Ovary (tissue), 10 donors: ENCODE results near the gene PCGF5. TPM values are rescaled to one million over a fixed set of nuclear protein-coding genes. Genes with fewer than 3 reads are reported as not detected.

Experiments
- DNase-seq, 5 donors: peaks; one replicate each; pipeline ENCODE4 v3.0.0-alpha.2; 2019 to 2020
- H3K27ac ChIP-seq, 2 donors: fragments of 200-600 bp; one replicate each; pipeline versions ENCODE4 v1.5.1 to v1.8.0; 2019 to 2022
- H3K27me3 ChIP-seq: fragments of 200-600 bp; one replicate; pipeline ENCODE4 v1.8.0; 2022
- H3K36me3 ChIP-seq: fragments of 200-600 bp; sonication (generic); one replicate; pipeline ENCODE4 v1.5.1; 2019
- H3K4me1 ChIP-seq: one replicate; pipeline ENCODE4 v1.8.1; 2013; ENCODE audit warnings: mild to moderate bottlenecking, moderate library complexity; ENCODE audit not compliant: insufficient read depth
- H3K4me3 ChIP-seq: fragments of 200-600 bp; sonication (generic); one replicate; pipeline ENCODE4 v1.5.1; 2017
- H3K9me3 ChIP-seq, 2 donors: fragments of 200-600 bp in 1 of 2; sonication (generic) in 1 of 2; one replicate each; pipeline versions ENCODE4 v1.5.1 to v1.8.1; 2013 to 2019; ENCODE audit warnings: mild to moderate bottlenecking in 1 of 2, moderate library complexity in 1 of 2
- EP300 ChIP-seq: sonication (generic); formaldehyde crosslinking; IDR thresholded peaks from one replicate; pipeline ENCODE4 v1.6.1; 2017; ENCODE audit warnings: antibody characterized with exemption
- POLR2A ChIP-seq: fragments of 450-650 bp; IDR thresholded peaks from one replicate; pipeline ENCODE4 v1.6.1; 2017; ENCODE audit warnings: antibody characterized with exemption, mild to moderate bottlenecking, moderate library complexity
- WGBS, 3 donors: extraction: QIAGEN DNeasy Blood & Tissue Kit in 1 of 3; methylation state at CpG; one replicate each; pipeline versions ENCODE4 v1.1.5 to v1.1.7; 2013 to 2017; 5-methylcytosine and 5-hydroxymethylcytosine counted together
- intact Hi-C, 4 donors: fragments of 100-400 bp; cut with DNase I; formaldehyde crosslinking; loops; one replicate each; pipeline versions ENCODE4 v1.11.0 to v1.15.1; 2022 to 2023
- long read RNA-seq, 3 donors: library from polyadenylated mRNA in 2 of 3; unstranded in 2 of 3; transcript quantifications; one replicate each; pipeline ENCODE4 v2.0.0 and lab custom pipeline, GENCODE V29; 2021 to 2026
- polyA plus RNA-seq, 2 donors: library from polyadenylated mRNA; stranded (reverse); fragments of 200-250 nt in 1 of 2; fragments of 350-450 nt in 1 of 2; fragmentation: Illumina TruSeq in 1 of 2; extraction: RNeasy Lipid Tissue Mini Kit (QIAGEN cat#74804) in 1 of 2; gene quantifications; one replicate each; pipeline ENCODE4 v1.2.3, GENCODE V29; 2013 to 2014
- total RNA-seq, 7 donors: library from RNA; depleted of rRNA in 2 of 7; stranded (reverse); fragments of >200 nt in 2 of 7; fragmentation: NEBNext Ultra II Directional in 3 of 7; extraction: Animal tissue kit (Norgen Biotek cat#: 25700) in 3 of 7; gene quantifications; one replicate each; pipeline versions ENCODE4 v1.1.0 to v1.2.4, GENCODE V29; 2016 to 2023
- TF ChIP-seq, protein P1 (sequence below), 3 donors: fragments of 450-650 bp in 2 of 3; fragments of 200-600 bp in 1 of 3; IDR thresholded peaks; one replicate each; pipeline versions ENCODE4 v1.5.1 to v1.8.0; 2016 to 2022; ENCODE audit warnings: antibody characterized with exemption in 3 of 3, mild to moderate bottlenecking in 1 of 3
- donor health status: DM: no; HTN: no; CAD: no; lungs with moderate emphysema.
- donor health status: DM: no; HTN: no; CAD: no.
- donor health status: Bipolar disorder and iron deficiency.
- donor health status: DM: yes; HTN: yes; CAD: no.
- donor health status: DM: no; HTN: no; CAD: no.
- donor health status: DM: yes; HTN: yes; CAD: no.

Gene PCGF5
- 10 to 100 TPM; 32.0 to 49.0 (median 37.9) TPM for total RNA-seq
- 10 to 100 TPM; 13.1 to 28.1 TPM for polyA plus RNA-seq
- long read RNA-seq, donor 1, full-length matches to known transcripts, result 4 of 22 reads
- long read RNA-seq, donor 1, partial matches to known transcripts, result 8 of 22 reads
- long read RNA-seq, donor 1, other reads (novel, unspliced or antisense), result 10 of 22 reads
- long read RNA-seq, donor 2, full-length matches to known transcripts, result 15 of 15 reads
- long read RNA-seq, donor 2, partial matches to known transcripts, result 0 of 15 reads
- long read RNA-seq, donor 2, other reads (novel, unspliced or antisense), result 0 of 15 reads
- long read RNA-seq, donor 3, full-length matches to known transcripts, result 20 of 39 reads
- long read RNA-seq, donor 3, partial matches to known transcripts, result 2 of 39 reads
- long read RNA-seq, donor 3, other reads (novel, unspliced or antisense), result 17 of 39 reads

- TF ChIP-seq, protein P1, sequence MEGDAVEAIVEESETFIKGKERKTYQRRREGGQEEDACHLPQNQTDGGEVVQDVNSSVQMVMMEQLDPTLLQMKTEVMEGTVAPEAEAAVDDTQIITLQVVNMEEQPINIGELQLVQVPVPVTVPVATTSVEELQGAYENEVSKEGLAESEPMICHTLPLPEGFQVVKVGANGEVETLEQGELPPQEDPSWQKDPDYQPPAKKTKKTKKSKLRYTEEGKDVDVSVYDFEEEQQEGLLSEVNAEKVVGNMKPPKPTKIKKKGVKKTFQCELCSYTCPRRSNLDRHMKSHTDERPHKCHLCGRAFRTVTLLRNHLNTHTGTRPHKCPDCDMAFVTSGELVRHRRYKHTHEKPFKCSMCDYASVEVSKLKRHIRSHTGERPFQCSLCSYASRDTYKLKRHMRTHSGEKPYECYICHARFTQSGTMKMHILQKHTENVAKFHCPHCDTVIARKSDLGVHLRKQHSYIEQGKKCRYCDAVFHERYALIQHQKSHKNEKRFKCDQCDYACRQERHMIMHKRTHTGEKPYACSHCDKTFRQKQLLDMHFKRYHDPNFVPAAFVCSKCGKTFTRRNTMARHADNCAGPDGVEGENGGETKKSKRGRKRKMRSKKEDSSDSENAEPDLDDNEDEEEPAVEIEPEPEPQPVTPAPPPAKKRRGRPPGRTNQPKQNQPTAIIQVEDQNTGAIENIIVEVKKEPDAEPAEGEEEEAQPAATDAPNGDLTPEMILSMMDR (IDR thresholded peaks at IDR 0.05), result peak in 2 of 3 donors; percentile 57 to 58
- no peak for TF ChIP-seq EP300
- Histone ChIP-seq H3K9me3 (no peaks in the 10 kb centered on the region), H3K36me3 (no peaks in the 10 kb centered on the region), H3K27ac (peak within 1 kb of the TSS; percentile 81 to 88), H3K4me3 (peak within 1 kb of the TSS; percentile 93), H3K27me3 (no peaks in the 10 kb centered on the region), H3K4me1 (peaks cover 3% of the 10 kb centered on the region)
- intact Hi-C loops, result no loop called here
- WGBS, 3 donors, result 0 to 1% (median 0%) methylated on average over 41 to 66 of the region's 66 CpGs
- peak; percentile 84 to 92 (median 89) for DNase-seq
Observed at GRCh38 chr10:91220194-91220953, at the start of gene PCGF5. Gene PCGF5, plus strand, starts transcription at chr10:91220663. Its CDS starts 2,209 bp downstream, at chr10:91222872.

DNA sequence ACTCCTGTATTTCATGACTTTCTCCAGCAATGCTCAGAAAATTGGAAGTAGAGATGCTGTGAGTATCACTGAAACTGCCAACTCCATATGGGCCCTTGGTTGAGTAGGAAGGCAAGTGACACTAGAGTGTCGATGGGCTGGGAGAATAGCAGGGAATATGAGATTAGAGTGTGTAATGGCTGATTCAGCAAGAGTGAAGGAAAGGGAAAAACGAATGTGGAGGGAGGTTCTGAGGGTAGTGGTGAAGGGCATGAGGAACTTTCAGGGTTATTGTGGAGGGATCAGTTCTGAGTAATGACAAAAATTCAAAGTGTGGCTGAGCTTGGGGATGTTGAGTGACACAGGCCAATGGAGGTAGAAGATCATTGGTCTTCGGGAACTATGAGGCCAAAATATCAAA lies 49.0 kb upstream of the PCGF5 start:
- no peaks in the 10 kb centered on the region for H3K27me3 ChIP-seq
- no peaks in the 10 kb centered on the region for H3K36me3 ChIP-seq
- no peaks in the 10 kb centered on the region for H3K4me1 ChIP-seq
- H3K9me3 ChIP-seq, result no peaks in the 10 kb centered on the region
- DNase-seq, result no peak
- intact Hi-C loops, result no loop called here
- WGBS, 3 donors, result 90 to 94% (median 90%) methylated on average over 3 of the region's 3 CpGs
- no peak overlapping the region for H3K27ac ChIP-seq
- TF ChIP-seq POLR2A, result no peak
- TF ChIP-seq, protein P1 (IDR thresholded peaks at IDR 0.05), result no peak
- TF ChIP-seq EP300, result no peak
- no peak overlapping the region for H3K4me3 ChIP-seq

DNA sequence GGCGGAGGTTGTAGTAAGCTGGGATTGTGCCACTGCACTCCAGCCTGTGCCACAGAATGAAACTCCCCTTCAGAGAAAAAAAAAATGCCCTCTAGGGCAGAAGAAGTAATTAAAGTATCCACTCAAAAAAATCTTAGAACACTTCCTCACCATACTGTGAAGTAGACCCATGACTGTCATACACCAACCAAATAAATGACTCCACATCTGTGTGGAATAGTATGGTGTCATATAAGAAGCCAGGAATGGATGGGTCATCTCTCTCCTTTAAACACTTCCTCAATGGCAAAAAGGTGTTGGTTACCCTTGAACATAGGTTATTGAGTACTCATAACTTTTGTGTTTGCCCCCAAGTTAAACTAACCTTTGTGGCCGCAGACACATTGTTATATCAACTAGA lies 48.1 kb upstream of the PCGF5 start:
- H3K4me3 ChIP-seq, result no peak overlapping the region
- intact Hi-C loops, result no loop called here
- H3K27me3 ChIP-seq, result no peaks in the 10 kb centered on the region
- TF ChIP-seq, protein P1 (IDR thresholded peaks at IDR 0.05), result no peak
- TF ChIP-seq POLR2A (no peak), EP300 (no peak)
- no peaks in the 10 kb centered on the region for H3K36me3 ChIP-seq
- no peak for DNase-seq
- no peak overlapping the region for H3K27ac ChIP-seq
- no peaks in the 10 kb centered on the region for H3K9me3 ChIP-seq
- no peaks in the 10 kb centered on the region for H3K4me1 ChIP-seq
- 96 to 100% (median 99%) methylated on average over 2 of the region's 2 CpGs for WGBS, 3 donors

GRCh38 chr10:91185239-91185875 lies 35.1 kb upstream of the PCGF5 start:
- 81 to 91% (median 90%) methylated on average over 8 of the region's 8 CpGs for WGBS, 3 donors
- H3K27ac ChIP-seq, result no peak overlapping the region
- no peaks in the 10 kb centered on the region for H3K9me3 ChIP-seq
- TF ChIP-seq POLR2A, result no peak
- TF ChIP-seq, protein P1 (IDR thresholded peaks at IDR 0.05), result no peak
- TF ChIP-seq EP300, result no peak
- peaks cover 3% of the 10 kb centered on the region for H3K4me1 ChIP-seq
- DNase-seq, result no peak
- no peaks in the 10 kb centered on the region for H3K36me3 ChIP-seq
- no peaks in the 10 kb centered on the region for H3K27me3 ChIP-seq
- intact Hi-C loops, result no loop called here
- H3K4me3 ChIP-seq, result no peak overlapping the region
